WI38 (cell line): ENCODE measurements around the gene AGPAT1.

Source experiments
- H3K4me3 ChIP-seq: 2 replicates; pipeline ENCODE4 v1.5.1; 2011; ENCODE audit warnings: low read depth, mild to moderate bottlenecking, control low read depth, low read length
- CTCF ChIP-seq: IDR thresholded peaks from 2 replicates; pipeline ENCODE4 v1.5.1; 2012; ENCODE audit warnings: low read depth, mild to moderate bottlenecking, control low read depth, low read length

The AGPAT1 gene

GRCh38 chr6:32175711-32176475, at the start of gene AGPAT1:
Gene AGPAT1, minus strand, starts transcription at chr6:32176084. Its CDS starts 4,588 bp downstream, at chr6:32171496.
- peak within 1 kb of the TSS; percentile 98 for H3K4me3 ChIP-seq
- no peak for TF ChIP-seq CTCF

GRCh38 chr6:32224696-32225095, 48.8 kb upstream of the AGPAT1 start:
- H3K4me3 ChIP-seq, result no peak overlapping the region

GRCh38 chr6:32223258-32224235, 47.7 kb upstream of the AGPAT1 start, which contains the start of gene NOTCH4:
Gene NOTCH4, minus strand, starts transcription at chr6:32224067. Its CDS starts 139 bp downstream, at chr6:32223928.
- TF ChIP-seq CTCF, result no peak
- no peak within 1 kb of the TSS for H3K4me3 ChIP-seq

More at GRCh38 chr6:32224696-32225095, 48.8 kb upstream of the AGPAT1 start:
- no peak for TF ChIP-seq CTCF

- no peak for TF ChIP-seq CTCF
- H3K4me3 ChIP-seq, result no peak overlapping the region
Measured at GRCh38 chr6:32222333-32223230, 46.7 kb upstream of the AGPAT1 start.

GRCh38 chr6:32220021-32220420, 44.1 kb upstream of the AGPAT1 start:
- no peak overlapping the region for H3K4me3 ChIP-seq
- TF ChIP-seq CTCF, result no peak

- TF ChIP-seq CTCF, result no peak
- no peak overlapping the region for H3K4me3 ChIP-seq
Measured at GRCh38 chr6:32218167-32218566, 42.3 kb upstream of the AGPAT1 start.
